MCF 10A (cell line): ENCODE data around the gene PHF19. TPM values are rescaled to one million over a fixed set of nuclear protein-coding genes. Genes with fewer than 3 reads are reported as not detected.

Source experiments
- BruUV-seq: library from RNA; stranded (reverse); fragments of 400-500 nt; replicated peaks from 2 replicates; lab custom pipeline; 2021; lab: Mats Ljungman, UMichigan
- CTCF ChIA-PET: fragments of 300-600 bp; sonication (Branson Sonifier 250); formaldehyde crosslinking; extraction: SDS; loops from one replicate; lab custom pipeline; 2021; ENCODE audit warnings: antibody characterized with exemption, inconsistent platforms; lab: Yijun Ruan, JAX
- POLR2A ChIA-PET: fragments of 300-600, 350-650 bp; sonication (Branson Sonifier 250); formaldehyde crosslinking; extraction: SDS; loops from one replicate; lab custom pipeline; 2020; ENCODE audit warnings: antibody characterized with exemption, inconsistent platforms; lab: Yijun Ruan, JAX
- DNase-seq: peaks from one replicate; pipeline ENCODE4 v3.0.0-alpha.2; 2018; ENCODE audit not compliant: unreplicated experiment
- H3K27ac Mint-ChIP-seq: one replicate; pipeline ENCODE4 v1.8.0; 2022; ENCODE audit warnings: mild to moderate bottlenecking, low read depth, mixed read lengths; ENCODE audit not compliant: unreplicated experiment
- H3K27me3 Mint-ChIP-seq: one replicate; pipeline ENCODE4 v1.8.0; 2022; ENCODE audit warnings: mixed read lengths; ENCODE audit not compliant: insufficient read depth, unreplicated experiment
- H3K36me3 Mint-ChIP-seq: one replicate; pipeline ENCODE4 v1.8.0; 2022; ENCODE audit warnings: mild to moderate bottlenecking, moderate library complexity, mixed read lengths; ENCODE audit not compliant: insufficient read depth, unreplicated experiment
- H3K4me1 Mint-ChIP-seq: one replicate; pipeline ENCODE4 v1.8.0; 2022; ENCODE audit warnings: mixed read lengths; ENCODE audit not compliant: insufficient read depth, unreplicated experiment
- H3K4me3 Mint-ChIP-seq: one replicate; pipeline ENCODE4 v1.8.0; 2022; ENCODE audit warnings: mild to moderate bottlenecking, moderate library complexity, mixed read lengths; ENCODE audit not compliant: unreplicated experiment
- H3K9me3 Mint-ChIP-seq: one replicate; pipeline ENCODE4 v1.8.0; 2022; ENCODE audit warnings: mixed read lengths; ENCODE audit not compliant: unreplicated experiment
- CTCF ChIP-seq: fragments of 200-600 bp; IDR thresholded peaks from one replicate; pipeline ENCODE4 v1.8.0; 2022; ENCODE audit warnings: antibody characterized with exemption, mild to moderate bottlenecking; ENCODE audit not compliant: unreplicated experiment
- intact Hi-C: fragments of 100-400 bp; cut with micrococcal nuclease; formaldehyde crosslinking; loops from 2 replicates; pipeline ENCODE4 v1.14.1; 2022
- total RNA-seq: library from RNA; stranded (reverse); gene quantifications from 2 replicates; pipeline ENCODE4 v1.2.3, GENCODE V29; 2022

Gene PHF19
- total RNA-seq, 1 experiment from 2014 or later: 61.0 TPM

GRCh38 chr9:120872791-120873502 lies 4.0 kb downstream of the PHF19 start:
- intact Hi-C loops: no loop called here
- H3K27me3 Mint-ChIP-seq: no peaks in the 10 kb centered on the region

DNA sequence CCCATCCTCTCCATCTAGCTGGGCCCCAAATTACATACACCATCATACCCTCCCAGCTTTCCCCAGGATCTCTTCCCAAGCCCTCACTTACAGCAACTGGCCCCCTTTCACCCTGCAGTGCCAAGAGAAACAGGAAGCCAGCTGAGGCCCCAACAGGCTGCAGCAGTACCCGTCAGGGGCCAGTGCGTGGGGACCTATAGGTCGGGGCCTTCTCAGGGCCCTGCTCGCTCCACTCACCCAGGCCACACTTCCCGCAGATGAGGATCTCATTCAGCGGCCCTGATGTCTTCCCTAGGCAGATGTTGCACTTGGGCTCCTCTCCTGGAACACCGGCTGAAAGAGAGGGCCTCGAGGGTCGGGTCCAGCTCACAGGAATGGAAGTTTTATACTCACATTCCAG lies 6.8 kb downstream of the PHF19 start:
- TF ChIP-seq CTCF: no peak
- Mint-ChIP-seq H3K27ac (no peak overlapping the region), H3K9me3 (no peaks in the 10 kb centered on the region), H3K4me1 (peaks cover 24% of the 10 kb centered on the region), H3K27me3 (no peaks in the 10 kb centered on the region), H3K4me3 (no peak overlapping the region), H3K36me3 (peaks cover 20% of the 10 kb centered on the region)
- intact Hi-C loops: no loop called here
- BruUV-seq: no TSS peak
- CTCF ChIA-PET: interaction anchor here (0.5 to 5.0 kb wide), 7 partner anchors 9 to 343 kb away, joined by 3 to 29 read pairs (median 3); no protein-coding TSS in a partner anchor
- no peak for DNase-seq
- POLR2A ChIA-PET: interaction anchor here (5.2 kb wide), 1 partner anchor 27 kb away, joined by 28 read pairs; the partner anchor contains the start of gene PSMD5

More at GRCh38 chr9:120872791-120873502, 4.0 kb downstream of the PHF19 start:
- POLR2A ChIA-PET: interaction anchor here (0.7 to 1.9 kb wide), 7 partner anchors 12 to 161 kb away, joined by 3 to 11 read pairs (median 3); partner anchors contain the start of genes FBXW2 and PSMD5
- Mint-ChIP-seq H3K27ac (peak overlapping the region; percentile 74), H3K4me1 (peaks cover 38% of the 10 kb centered on the region), H3K36me3 (peaks cover 27% of the 10 kb centered on the region), H3K9me3 (no peaks in the 10 kb centered on the region), H3K4me3 (no peak overlapping the region)
- BruUV-seq: no TSS peak
- CTCF ChIA-PET: interaction anchor here (0.6 to 2.3 kb wide), 6 partner anchors 11 to 117 kb away, joined by 3 to 9 read pairs (median 4); no protein-coding TSS in a partner anchor
- TF ChIP-seq CTCF: no peak
- no peak for DNase-seq

DNA sequence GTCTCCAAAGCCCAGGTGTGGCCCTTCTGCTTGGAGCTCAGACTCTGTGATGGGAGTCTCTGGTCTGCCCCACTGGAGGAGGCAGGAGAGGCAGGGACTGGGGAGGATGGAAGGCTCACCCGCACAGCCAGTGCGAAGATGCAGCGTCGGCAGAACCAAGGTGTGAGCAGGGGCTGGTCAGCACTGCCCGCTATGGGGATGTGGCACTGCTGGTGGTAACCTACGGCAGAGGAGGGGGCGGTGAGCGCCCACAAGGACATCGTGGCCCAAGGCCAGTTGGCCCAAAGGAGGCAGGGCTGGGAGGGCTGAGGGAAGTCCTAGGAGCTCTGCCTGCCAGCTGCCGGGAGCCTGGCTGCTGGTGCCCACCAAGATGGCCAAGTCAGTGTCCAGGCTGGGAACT lies 7.3 kb downstream of the PHF19 start:
- no peak for DNase-seq
- ChIA-PET CTCF (interaction anchor here (0.5 to 5.0 kb wide), 6 partner anchors 10 to 343 kb away, joined by 3 to 29 read pairs (median 3); no protein-coding TSS in a partner anchor), POLR2A (interaction anchor here (0.5 to 5.2 kb wide), 4 partner anchors 26 to 543 kb away, joined by 3 to 28 read pairs (median 8); partner anchors contain the start of genes FBXW2 and PSMD5)
- no peak overlapping the region for H3K4me3 Mint-ChIP-seq
- no peaks in the 10 kb centered on the region for H3K27me3 Mint-ChIP-seq
- no peak overlapping the region for H3K27ac Mint-ChIP-seq
- TF ChIP-seq CTCF: no peak
- H3K9me3 Mint-ChIP-seq: no peaks in the 10 kb centered on the region
- no TSS peak for BruUV-seq
- H3K36me3 Mint-ChIP-seq: peaks cover 20% of the 10 kb centered on the region
- H3K4me1 Mint-ChIP-seq: peaks cover 21% of the 10 kb centered on the region
- intact Hi-C loops: no loop called here

DNA sequence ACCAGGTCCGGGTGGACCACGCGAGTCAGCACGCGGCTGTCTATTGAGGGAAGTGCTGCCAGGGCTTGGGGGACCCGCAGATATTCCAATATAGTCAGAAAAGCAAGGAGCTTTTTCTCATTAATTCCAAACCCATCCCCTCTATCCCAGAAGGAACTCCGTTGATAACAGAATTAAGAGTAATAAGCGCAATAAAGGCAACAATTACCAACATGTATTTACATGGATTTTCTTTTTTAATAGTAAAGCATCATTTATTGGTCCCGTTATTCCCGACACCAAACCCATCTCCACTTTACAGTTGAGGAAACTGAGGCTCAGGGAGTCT lies 7.7 kb downstream of the PHF19 start:
- Mint-ChIP-seq H3K4me3 (peak overlapping the region; percentile 72), H3K27ac (peak overlapping the region; percentile 35), H3K9me3 (no peaks in the 10 kb centered on the region), H3K4me1 (peaks cover 21% of the 10 kb centered on the region), H3K27me3 (no peaks in the 10 kb centered on the region), H3K36me3 (peaks cover 20% of the 10 kb centered on the region)
- DNase-seq: no peak
- ChIA-PET POLR2A (interaction anchor here (0.5 to 5.2 kb wide), 4 partner anchors 26 to 542 kb away, joined by 3 to 28 read pairs (median 8); partner anchors contain the start of genes FBXW2 and PSMD5), CTCF (interaction anchor here (0.7 to 5.0 kb wide), 6 partner anchors 10 to 111 kb away, joined by 3 to 29 read pairs (median 3); partner anchors contain the start of gene PSMD5)
- intact Hi-C loops: no loop called here
- TF ChIP-seq CTCF: no peak
- no TSS peak for BruUV-seq
